Prostate gland (tissue), 2 donors: ENCODE results near the gene TSPAN7. TPM values are rescaled to one million over a fixed set of nuclear protein-coding genes. Genes with fewer than 3 reads are reported as not detected.

Experiments
- DNase-seq: peaks from one replicate; pipeline ENCODE4 v3.0.0-alpha.2; 2019; ENCODE audit warnings: low spot score
- H3K27ac ChIP-seq, 2 donors: fragments of 200-600 bp; sonication (generic); 2 replicates each; pipeline ENCODE4 v1.5.1; 2017 to 2019
- H3K27me3 ChIP-seq: fragments of 200-600 bp; sonication (generic); replicated peaks from 2 replicates; pipeline ENCODE4 v1.5.1; 2019; ENCODE audit not compliant: insufficient read depth
- H3K36me3 ChIP-seq, 2 donors: fragments of 200-600 bp; sonication (generic); 1 replicate in 1 of 2; 2 replicates in 1 of 2; pipeline versions ENCODE4 v1.5.1 to v1.8.1; 2017 to 2019
- H3K4me1 ChIP-seq: fragments of 200-600 bp; sonication (generic); replicated peaks from 2 replicates; pipeline ENCODE4 v1.5.1; 2019
- H3K4me3 ChIP-seq, 2 donors: fragments of 200-600 bp; sonication (generic); 2 replicates each; pipeline ENCODE4 v1.5.1; 2017 to 2019
- H3K9me3 ChIP-seq: fragments of 200-600 bp; sonication (generic); 2 replicates; pipeline ENCODE4 v1.5.1; 2017
- POLR2A ChIP-seq: fragments of 450-650 bp; IDR thresholded peaks from one replicate; pipeline ENCODE4 v1.6.1; 2016; ENCODE audit warnings: antibody characterized with exemption, mild to moderate bottlenecking
- POLR2AphosphoS5 ChIP-seq: sonication (generic); formaldehyde crosslinking; IDR thresholded peaks from one replicate; pipeline ENCODE4 v1.6.1; 2017; ENCODE audit warnings: antibody characterized with exemption
- WGBS: methylation state at CpG from one replicate; pipeline ENCODE4 v1.1.5; 2018; 5-methylcytosine and 5-hydroxymethylcytosine counted together
- intact Hi-C: fragments of 100-400 bp; cut with DNase I; formaldehyde crosslinking; loops from one replicate; pipeline ENCODE4 v1.14.2; 2022
- total RNA-seq, 2 donors: library from RNA; depleted of rRNA; stranded (reverse); fragments of >200 nt; gene quantifications; one replicate each; pipeline ENCODE4 v1.1.0, GENCODE V29; 2016
- TF ChIP-seq, protein P1 (sequence below), 4 experiments: fragments of 200-600 bp in 2 of 4; fragments of 450-650 bp in 2 of 4; sonication (generic) in 2 of 4; IDR thresholded peaks; 1 replicate in 3 of 4; 2 replicates in 1 of 4; pipeline ENCODE4 v1.5.1; 2016 to 2019; ENCODE audit warnings: antibody characterized with exemption in 4 of 4, mild to moderate bottlenecking in 2 of 4, moderate library complexity in 2 of 4

Gene TSPAN7
- total RNA-seq, 2 donors from 2014 or later: 11.4 to 16.4 TPM

DNA sequence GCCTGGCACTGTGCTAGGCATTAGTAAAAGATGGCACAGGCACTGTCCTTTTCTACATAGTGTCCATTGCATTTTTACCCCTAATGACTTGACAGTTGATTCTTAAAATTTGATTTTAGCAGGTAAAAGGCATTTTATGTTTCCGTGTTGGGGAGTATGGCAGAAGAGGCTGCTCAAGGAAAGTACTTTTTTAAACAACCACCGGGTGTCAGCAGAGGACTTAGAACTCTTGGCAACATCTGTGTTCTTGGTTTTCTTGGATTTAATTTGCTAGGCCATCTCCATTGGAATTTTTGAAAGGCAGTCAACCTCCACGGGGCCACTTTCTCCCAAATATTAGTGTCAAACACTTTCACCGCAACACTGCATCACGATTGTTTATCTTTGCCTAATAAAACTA is 102.9 kb downstream of the TSPAN7 start:
- no peak for DNase-seq
- intact Hi-C loops: no loop called here
- TF ChIP-seq POLR2A (no peak), POLR2AphosphoS5 (no peak)
- TF ChIP-seq, protein P1, sequence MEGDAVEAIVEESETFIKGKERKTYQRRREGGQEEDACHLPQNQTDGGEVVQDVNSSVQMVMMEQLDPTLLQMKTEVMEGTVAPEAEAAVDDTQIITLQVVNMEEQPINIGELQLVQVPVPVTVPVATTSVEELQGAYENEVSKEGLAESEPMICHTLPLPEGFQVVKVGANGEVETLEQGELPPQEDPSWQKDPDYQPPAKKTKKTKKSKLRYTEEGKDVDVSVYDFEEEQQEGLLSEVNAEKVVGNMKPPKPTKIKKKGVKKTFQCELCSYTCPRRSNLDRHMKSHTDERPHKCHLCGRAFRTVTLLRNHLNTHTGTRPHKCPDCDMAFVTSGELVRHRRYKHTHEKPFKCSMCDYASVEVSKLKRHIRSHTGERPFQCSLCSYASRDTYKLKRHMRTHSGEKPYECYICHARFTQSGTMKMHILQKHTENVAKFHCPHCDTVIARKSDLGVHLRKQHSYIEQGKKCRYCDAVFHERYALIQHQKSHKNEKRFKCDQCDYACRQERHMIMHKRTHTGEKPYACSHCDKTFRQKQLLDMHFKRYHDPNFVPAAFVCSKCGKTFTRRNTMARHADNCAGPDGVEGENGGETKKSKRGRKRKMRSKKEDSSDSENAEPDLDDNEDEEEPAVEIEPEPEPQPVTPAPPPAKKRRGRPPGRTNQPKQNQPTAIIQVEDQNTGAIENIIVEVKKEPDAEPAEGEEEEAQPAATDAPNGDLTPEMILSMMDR (IDR thresholded peaks at IDR 0.05): peak in 2 of 4 experiments; percentile 15 to 27

DNA sequence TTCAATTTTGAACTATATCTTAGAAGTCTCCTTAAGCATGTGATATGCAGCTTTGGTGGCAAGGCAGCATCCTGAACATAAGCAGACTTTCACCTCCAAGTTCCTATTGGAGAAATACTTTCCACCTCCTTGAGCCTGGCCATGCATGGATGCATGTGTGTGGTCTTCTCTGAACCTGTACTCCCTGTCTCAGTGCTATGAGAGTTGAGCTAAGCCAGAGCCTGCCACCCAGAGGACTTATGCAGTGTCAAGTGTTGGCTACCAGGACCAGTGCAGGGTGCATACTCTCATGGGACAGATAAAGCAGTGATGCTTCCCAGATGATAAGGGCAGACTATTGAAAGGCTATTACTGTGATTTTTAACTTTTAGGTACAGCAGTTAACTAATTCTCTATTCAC is 105.6 kb downstream of the TSPAN7 start:
- Histone ChIP-seq H3K27ac (no peak overlapping the region), H3K36me3 (no peaks in the 10 kb centered on the region), H3K4me1 (no peaks in the 10 kb centered on the region), H3K9me3 (no peaks in the 10 kb centered on the region), H3K27me3 (no peaks in the 10 kb centered on the region), H3K4me3 (no peak overlapping the region)
- TF ChIP-seq POLR2A (no peak), POLR2AphosphoS5 (no peak)
- TF ChIP-seq, protein P1 (IDR thresholded peaks at IDR 0.05): no peak
- intact Hi-C loops: no loop called here
- DNase-seq: no peak

More for the DNA sequence above, 102.9 kb downstream of the TSPAN7 start:
- 9% methylated on average over 5 of the region's 5 CpGs for WGBS
- no peak overlapping the region for H3K27ac ChIP-seq
- no peaks in the 10 kb centered on the region for H3K27me3 ChIP-seq
- H3K36me3 ChIP-seq: no peaks in the 10 kb centered on the region
- H3K4me3 ChIP-seq: no peak overlapping the region
- no peaks in the 10 kb centered on the region for H3K4me1 ChIP-seq
- no peaks in the 10 kb centered on the region for H3K9me3 ChIP-seq

DNA sequence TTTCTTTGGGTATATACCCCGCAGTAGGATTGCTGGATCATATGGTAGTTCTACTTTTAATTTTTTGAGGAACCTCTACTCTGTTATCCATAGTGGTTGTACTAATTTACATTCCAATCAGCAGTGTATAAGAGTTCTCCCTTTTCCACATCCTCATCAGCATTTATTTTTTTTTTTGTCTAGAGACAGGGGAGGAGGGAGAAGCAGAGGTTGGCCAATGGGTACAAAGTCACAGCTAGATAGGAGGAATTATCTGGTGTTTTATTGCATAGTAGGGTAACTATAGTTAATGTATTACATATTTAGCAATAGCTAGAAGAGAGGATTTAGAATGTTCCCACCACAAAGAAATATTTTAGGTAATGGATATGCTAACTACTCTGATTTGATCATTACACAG is 107.4 kb downstream of the TSPAN7 start:
- Histone ChIP-seq H3K36me3 (no peaks in the 10 kb centered on the region), H3K9me3 (no peaks in the 10 kb centered on the region), H3K4me1 (no peaks in the 10 kb centered on the region), H3K27ac (no peak overlapping the region), H3K27me3 (no peaks in the 10 kb centered on the region), H3K4me3 (no peak overlapping the region)
- TF ChIP-seq POLR2A: no peak
- TF ChIP-seq, protein P1 (IDR thresholded peaks at IDR 0.05): no peak
- TF ChIP-seq POLR2AphosphoS5: no peak
- WGBS: 100% methylated on average over 1 of the region's 1 CpG
- no peak for DNase-seq
- intact Hi-C loops: no loop called here

DNA sequence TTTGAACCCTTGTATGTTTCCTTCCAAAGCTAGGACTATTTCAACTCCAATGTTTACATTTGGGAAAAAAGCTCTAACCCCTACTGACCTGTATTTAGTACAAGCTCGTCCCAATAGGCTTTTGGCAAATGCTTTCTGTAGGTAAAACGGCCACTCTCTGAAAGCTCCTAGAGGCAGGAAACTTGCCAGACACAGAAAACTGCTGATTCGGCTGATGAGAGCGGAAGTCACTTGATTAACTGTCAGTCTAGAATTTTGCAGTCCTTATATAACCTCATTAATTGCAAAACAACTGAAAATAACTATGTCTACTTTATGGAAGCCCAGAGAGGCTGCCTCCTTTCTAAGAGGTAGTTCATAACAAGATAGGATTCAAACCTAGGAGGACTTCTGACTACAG is 108.1 kb downstream of the TSPAN7 start:
- Histone ChIP-seq H3K4me1 (no peaks in the 10 kb centered on the region), H3K4me3 (no peak overlapping the region), H3K27me3 (no peaks in the 10 kb centered on the region), H3K27ac (no peak overlapping the region), H3K9me3 (no peaks in the 10 kb centered on the region), H3K36me3 (no peaks in the 10 kb centered on the region)
- intact Hi-C loops: no loop called here
- DNase-seq: no peak
- TF ChIP-seq POLR2AphosphoS5: no peak
- TF ChIP-seq, protein P1 (IDR thresholded peaks at IDR 0.05): no peak
- TF ChIP-seq POLR2A: no peak
- 66% methylated on average over 4 of the region's 4 CpGs for WGBS

DNA sequence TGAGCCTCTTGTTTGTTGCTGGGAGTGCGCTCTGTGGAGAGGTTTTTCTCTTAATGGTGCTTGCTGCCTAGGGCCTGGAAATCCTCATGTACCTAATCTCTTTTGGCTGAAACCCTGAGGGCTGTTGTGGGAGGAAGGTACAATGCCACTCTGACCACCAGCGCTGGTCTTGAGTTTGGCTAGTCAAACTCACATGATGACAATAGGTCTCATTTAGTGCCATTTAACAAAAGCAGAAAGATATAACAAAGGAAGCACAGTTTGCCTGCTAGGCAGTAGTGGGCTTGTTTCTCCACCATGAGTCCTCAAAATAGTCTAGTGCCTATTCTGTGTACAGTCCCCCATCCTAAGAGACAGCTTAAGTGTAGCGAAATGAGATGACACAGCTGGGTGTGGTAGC is 111.3 kb downstream of the TSPAN7 start:
- no peaks in the 10 kb centered on the region for H3K4me1 ChIP-seq
- DNase-seq: no peak
- TF ChIP-seq, protein P1 (IDR thresholded peaks at IDR 0.05): no peak
- TF ChIP-seq POLR2AphosphoS5: no peak
- no peak for TF ChIP-seq POLR2A
- 94% methylated on average over 3 of the region's 3 CpGs for WGBS
- no peaks in the 10 kb centered on the region for H3K9me3 ChIP-seq
- no peaks in the 10 kb centered on the region for H3K27me3 ChIP-seq
- no peak overlapping the region for H3K27ac ChIP-seq
- no peaks in the 10 kb centered on the region for H3K36me3 ChIP-seq
- intact Hi-C loops: no loop called here
- H3K4me3 ChIP-seq: no peak overlapping the region
